ENCODE data around the gene AP5S1. TPM values are rescaled to one million over a fixed set of nuclear protein-coding genes. Genes with fewer than 3 reads are reported as not detected.

Gene AP5S1
- total and polyA plus RNA-seq, 9 of the 15 experiments (the other 6 are each of a cell fraction or from before 2014, with no cell fraction given) = 2.6 to 8.8 (median 4.4) TPM

- TF ChIP-seq JUN (IDR thresholded peaks at IDR 0.05; ENCODE audit: borderline replicate concordance, low read depth, low read length) (no peak), JUN (CRISPR knock-in tag; IDR thresholded peaks at IDR 0.05; ENCODE audit: borderline replicate concordance) (no peak), HMG20B (CRISPR knock-in tag; IDR thresholded peaks at IDR 0.05) (no peak), CXXC5 (CRISPR knock-in tag; IDR thresholded peaks at IDR 0.05) (peak; percentile 21; the same call in 1 of the 2 replicates), HINFP (tag; conservative IDR thresholded peaks at IDR 0.05; ENCODE audit: low read depth) (no peak), TAL1 (IDR thresholded peaks at IDR 0.05) (no peak), EP300 (IDR thresholded peaks at IDR 0.05; ENCODE audit: low read length) (no peak), SIN3A (IDR thresholded peaks at IDR 0.05; ENCODE audit: borderline replicate concordance in 2 of 2, control insufficient read depth in 1 of 2, low read depth in 2 of 2, low read length in 2 of 2) (no peak), MEF2D (tag; conservative IDR thresholded peaks at IDR 0.05; ENCODE audit: low read depth) (no peak), SMAD4 (CRISPR knock-in tag; conservative IDR thresholded peaks at IDR 0.05) (no peak), ZNF184 (CRISPR knock-in tag; IDR thresholded peaks at IDR 0.05) (no peak), MAFG (tag; conservative IDR thresholded peaks at IDR 0.05) (no peak), SIX5 (IDR thresholded peaks at IDR 0.05; ENCODE audit: borderline replicate concordance in 1 of 2, insufficient read depth in 1 of 2, low read depth in 1 of 2, low read length in 2 of 2) (no peak), HDAC6 (IDR thresholded peaks at IDR 0.05; ENCODE audit: low read depth, low read length) (no peak), GABPA (tag; conservative IDR thresholded peaks at IDR 0.05; ENCODE audit: low read depth) (no peak), DPF2 (IDR thresholded peaks at IDR 0.05) (no peak), CBX1 (IDR thresholded peaks at IDR 0.05; ENCODE audit: low read depth) (no peak), ELK1 (CRISPR knock-in tag; IDR thresholded peaks at IDR 0.05) (no peak), FOXK2 (conservative IDR thresholded peaks at IDR 0.05 in 1 of 2, IDR thresholded peaks at IDR 0.05 in 1 of 2; ENCODE audit: low read depth in 2 of 2) (no peak), DNMT1 (IDR thresholded peaks at IDR 0.05) (no peak), ZNF511 (CRISPR knock-in tag; IDR thresholded peaks at IDR 0.05) (0 out of 2 replicates have a peak, but pooled peaks have one; percentile 29), ZNF668 (CRISPR knock-in tag; IDR thresholded peaks at IDR 0.05) (no peak), POLR2A (conservative IDR thresholded peaks at IDR 0.05) (no peak), CREB1 (IDR thresholded peaks at IDR 0.05) (no peak), CREB1 (CRISPR knock-in tag; IDR thresholded peaks at IDR 0.05) (0 out of 2 replicates have a peak, but pooled peaks have one; percentile 18), LCOR (CRISPR knock-in tag; IDR thresholded peaks at IDR 0.05) (no peak), FOXM1 (IDR thresholded peaks at IDR 0.05; ENCODE audit: low read depth) (no peak), FOXM1 (CRISPR knock-in tag; IDR thresholded peaks at IDR 0.05; ENCODE audit: low read depth) (no peak)
Observed at GRCh38 chr20:3811467-3812258, 8.7 kb upstream of the AP5S1 start (continued).

Data from K562 (cell line).